RPMI8226 (cell line): ENCODE results near the gene SPTY2D1.
A peak's percentile ranks its signal among the peaks of the same experiment; 100 is the strongest.
"Not testable (repeated sequence)": the region's sequence is repeated elsewhere in the genome, so short reads cannot be mapped to it uniquely, and the experiment has no call there.

Experiments
- DNase-seq: peaks from one replicate; pipeline ENCODE4 v3.0.0-alpha.2; 2015

Gene SPTY2D1

GRCh38 chr11:18615628-18616392, 18.3 kb downstream of the SPTY2D1 start:
- DNase-seq = no peak

GRCh38 chr11:18614667-18615066, 19.5 kb downstream of the SPTY2D1 start:
- DNase-seq = no peak

- no peak for DNase-seq
These were observed 21.7 kb downstream of the SPTY2D1 start for GRCh38 chr11:18612394-18612793.

GRCh38 chr11:18611196-18611595, 22.9 kb downstream of the SPTY2D1 start:
- DNase-seq = no peak

GRCh38 chr11:18608376-18608775, 25.8 kb downstream of the SPTY2D1 start:
- DNase-seq = no peak

GRCh38 chr11:18600915-18601569, 33.1 kb downstream of the SPTY2D1 start:
- DNase-seq = no peak

GRCh38 chr11:18599739-18600230, 34.4 kb downstream of the SPTY2D1 start, which contains the start of gene MISFA:
MISFA (plus strand) TSS chr11:18599789; CDS start chr11:18599929, 140 bp downstream.
- DNase-seq = no peak

GRCh38 chr11:18594999-18595749, 39.0 kb downstream of the SPTY2D1 start:
- DNase-seq = no peak

GRCh38 chr11:18594088-18594487, 40.1 kb downstream of the SPTY2D1 start:
- not testable (repeated sequence) for DNase-seq

- DNase-seq = no peak
These were observed 43.6 kb downstream of the SPTY2D1 start for GRCh38 chr11:18590571-18590970.

- peak; percentile 52 for DNase-seq
These were observed 45.6 kb downstream of the SPTY2D1 start, which contains the start of gene UEVLD for GRCh38 chr11:18588297-18589252. UEVLD (minus strand) TSS chr11:18588734; CDS start chr11:18588654, 80 bp downstream.

- no peak for DNase-seq
These were observed 52.3 kb downstream of the SPTY2D1 start for GRCh38 chr11:18581825-18582224.

GRCh38 chr11:18580113-18580766, 53.9 kb downstream of the SPTY2D1 start:
- no peak for DNase-seq

- no peak for DNase-seq
These were observed 55.1 kb downstream of the SPTY2D1 start for GRCh38 chr11:18578975-18579598.

- DNase-seq = no peak
These were observed 58.8 kb downstream of the SPTY2D1 start for GRCh38 chr11:18575361-18575760.

GRCh38 chr11:18567081-18567480, 67.1 kb downstream of the SPTY2D1 start:
- DNase-seq = no peak

- DNase-seq = no peak
These were observed 67.7 kb downstream of the SPTY2D1 start for GRCh38 chr11:18566406-18566805.

- DNase-seq = no peak
These were observed 70.0 kb downstream of the SPTY2D1 start for GRCh38 chr11:18564149-18564548.

- no peak for DNase-seq
These were observed 70.9 kb downstream of the SPTY2D1 start for GRCh38 chr11:18563090-18563730.
